Activated gamma-delta T cell (primary cell): Measurements from ENCODE around the gene ANXA10.
"Not testable (repeated sequence)": the region's sequence is repeated elsewhere in the genome, so short reads cannot be mapped to it uniquely, and the experiment has no call there.

Experiments
- DNase-seq: peaks from one replicate; lab custom pipeline; 2025; lab: John Stamatoyannopoulos, UW

Gene ANXA10

DNA sequence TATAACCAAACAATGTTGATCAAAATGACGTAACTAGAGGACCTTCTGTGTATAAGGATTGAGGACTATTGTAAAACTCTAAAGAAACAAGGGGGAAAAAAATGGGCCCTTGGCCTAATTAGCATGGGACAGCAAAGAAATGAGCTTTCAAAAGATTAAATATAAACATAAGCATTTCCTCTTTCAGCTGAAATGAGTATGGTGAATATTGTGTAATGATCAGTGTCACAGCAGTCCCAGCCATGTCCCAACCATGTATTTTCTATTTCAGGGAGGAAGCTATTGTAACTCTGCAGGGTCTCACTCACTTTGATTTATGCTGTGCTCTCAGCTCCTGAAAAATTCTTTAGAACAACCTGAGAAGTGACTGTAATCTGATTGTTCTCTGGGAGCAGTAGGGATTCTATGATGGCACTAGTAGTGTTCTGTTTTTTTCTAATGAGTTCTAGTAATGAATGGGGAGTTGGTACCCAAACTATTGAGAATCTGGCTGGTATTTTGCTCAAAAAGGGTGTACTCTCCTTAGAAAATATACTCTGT is 25.8 kb downstream of the ANXA10 start:
- no peak for DNase-seq

- no peak for DNase-seq
Measured at GRCh38 chr4:168119100-168119499, 26.8 kb downstream of the ANXA10 start.

- DNase-seq, result no peak
Measured at GRCh38 chr4:168119890-168120289, 27.6 kb downstream of the ANXA10 start.

DNA sequence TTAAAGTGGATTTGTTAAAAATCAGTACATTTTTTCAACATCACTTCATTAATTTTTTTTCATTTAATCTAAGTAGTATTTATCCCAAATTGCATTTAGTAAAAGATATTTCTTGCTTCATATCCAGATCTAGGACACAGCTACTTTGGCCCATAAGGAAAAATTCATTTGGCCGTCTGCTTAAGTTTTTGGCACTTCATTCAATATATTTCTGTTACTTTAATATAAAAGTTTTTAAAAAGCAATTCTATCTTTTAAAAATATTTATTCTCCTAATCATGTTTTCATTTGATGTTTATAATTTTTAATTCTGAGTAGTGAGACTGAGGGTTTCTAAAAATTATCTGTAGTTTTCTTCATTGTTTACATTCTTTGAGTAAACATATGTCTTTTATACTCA is 28.5 kb downstream of the ANXA10 start:
- no peak for DNase-seq

DNA sequence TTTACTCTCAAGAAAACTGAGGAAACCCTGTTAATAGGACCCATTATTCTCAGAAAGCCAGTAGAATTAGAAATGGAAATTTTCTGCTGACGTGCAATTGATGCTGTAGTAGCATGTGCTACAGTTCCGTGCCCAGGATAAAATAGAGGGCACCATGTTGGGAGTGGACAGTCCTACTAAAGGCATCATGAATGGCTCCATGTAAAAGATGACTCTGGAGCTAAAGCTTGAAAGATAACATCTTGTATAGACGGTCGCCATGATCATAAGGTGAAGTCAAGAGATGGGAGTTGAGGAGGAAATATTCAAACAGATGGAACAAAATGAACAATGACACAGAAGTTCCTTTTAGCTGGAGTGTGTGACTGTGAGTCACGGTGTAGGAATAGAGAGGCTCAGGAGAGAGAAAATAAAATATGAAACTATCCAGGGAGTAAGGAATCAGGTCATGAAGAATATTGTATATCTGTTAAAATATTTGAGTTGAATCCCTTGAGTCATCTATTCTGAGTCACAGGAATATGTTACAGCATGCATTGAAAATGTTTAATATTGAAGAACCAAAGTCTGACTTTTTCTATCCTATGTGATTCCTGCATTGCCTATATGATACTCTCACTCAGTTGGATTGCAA is 31.8 kb downstream of the ANXA10 start:
- DNase-seq, result no peak

DNA sequence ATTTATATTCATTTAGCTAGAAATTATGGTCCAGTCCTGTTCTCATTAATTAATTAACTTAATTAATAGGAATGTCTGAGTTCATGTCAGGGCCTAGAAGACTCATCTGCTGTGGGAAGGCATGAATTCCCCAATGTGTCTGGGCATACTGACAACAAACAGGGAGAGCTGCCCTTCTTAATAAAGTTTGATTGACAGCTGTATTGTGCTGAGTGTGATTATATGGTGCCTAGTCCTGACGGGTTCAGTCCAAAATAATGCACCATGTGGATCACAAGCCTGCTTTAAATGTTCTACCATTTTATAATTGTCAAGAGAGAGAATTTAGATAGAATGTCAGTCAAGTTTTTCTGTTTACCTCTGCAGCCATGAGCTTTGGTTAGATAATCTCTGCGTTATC is 34.6 kb downstream of the ANXA10 start:
- DNase-seq, result no peak

GRCh38 chr4:168128601-168129000 is 36.3 kb downstream of the ANXA10 start:
- no peak for DNase-seq

GRCh38 chr4:168129046-168129772 is 36.9 kb downstream of the ANXA10 start:
- no peak for DNase-seq

DNA sequence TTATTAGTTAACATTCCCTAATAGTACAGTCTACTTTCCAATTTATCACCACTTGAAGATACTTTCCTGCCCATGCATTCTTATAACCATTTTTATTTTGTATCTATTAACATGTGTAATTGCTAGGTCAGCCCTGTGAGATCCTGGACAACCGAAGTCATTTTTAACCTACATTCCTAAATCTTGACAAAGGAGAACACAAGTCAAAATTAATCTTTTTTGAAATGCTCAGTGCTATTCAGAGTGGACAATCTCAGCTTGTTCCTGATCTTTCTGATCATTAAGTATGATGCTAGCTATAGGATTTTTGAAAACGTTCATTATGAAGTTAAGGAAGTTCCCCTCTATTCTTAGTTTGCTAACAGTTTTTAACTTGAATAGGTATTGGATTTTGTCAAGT is 37.5 kb downstream of the ANXA10 start:
- DNase-seq, result no peak

- DNase-seq, result no peak
Measured at GRCh38 chr4:168131196-168131595, 38.9 kb downstream of the ANXA10 start.

DNA sequence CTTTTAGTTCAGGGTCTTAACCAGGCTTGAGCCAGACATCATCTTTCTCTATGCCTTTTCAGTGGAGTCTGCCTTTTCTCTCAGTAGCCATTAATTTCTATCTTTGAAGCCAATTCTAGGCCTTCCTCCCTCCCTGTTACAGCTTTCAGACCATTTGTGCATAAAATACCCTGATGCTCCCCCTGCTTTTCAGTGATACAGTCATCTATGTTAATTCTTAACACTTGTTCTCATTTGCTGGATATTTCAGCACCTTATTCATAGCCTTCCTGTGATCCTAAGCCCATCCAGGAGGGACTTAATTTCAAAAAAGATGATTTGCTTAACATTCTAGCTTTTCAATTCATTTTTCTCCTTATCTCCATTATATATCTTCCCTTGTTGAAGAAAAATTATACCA is 42.3 kb downstream of the ANXA10 start:
- DNase-seq, result no peak

DNA sequence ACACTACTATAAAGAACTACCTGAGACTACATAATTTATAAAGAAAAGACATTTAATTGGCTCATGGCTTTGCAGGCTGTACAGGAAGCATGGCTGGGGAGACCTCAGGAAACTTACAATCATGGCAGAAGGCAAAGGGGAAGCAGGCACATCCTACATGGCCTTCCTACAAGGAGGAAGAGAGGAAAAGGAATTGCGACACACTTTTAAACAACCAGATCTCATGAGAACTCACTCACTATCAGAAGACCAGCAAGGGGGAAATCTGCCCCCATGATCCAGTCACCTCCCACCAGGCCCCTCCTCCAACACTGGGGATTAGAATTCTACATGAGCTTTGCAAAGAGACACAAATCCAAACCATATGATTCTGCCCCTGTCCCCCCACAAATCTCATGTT is 43.5 kb downstream of the ANXA10 start:
- DNase-seq, result not testable (repeated sequence)

DNA sequence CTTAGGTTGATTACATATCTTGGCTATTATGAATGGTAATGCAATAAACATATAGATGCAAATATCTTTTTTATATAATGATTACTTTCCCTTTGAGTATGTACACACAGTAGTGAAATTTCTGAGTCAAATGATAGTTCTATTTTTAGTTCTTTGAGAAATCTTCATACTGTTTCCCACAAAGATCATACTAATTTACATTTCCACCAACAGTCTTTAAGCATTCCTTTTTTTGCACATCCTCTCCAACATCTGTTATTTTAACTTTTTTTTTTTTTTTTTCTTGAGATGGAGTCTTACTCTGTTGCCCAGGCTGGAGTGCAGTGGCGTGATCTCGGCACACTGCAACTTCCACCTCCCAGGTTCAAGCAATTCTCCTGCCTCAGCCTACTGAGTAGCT is 45.4 kb downstream of the ANXA10 start:
- not testable (repeated sequence) for DNase-seq

DNA sequence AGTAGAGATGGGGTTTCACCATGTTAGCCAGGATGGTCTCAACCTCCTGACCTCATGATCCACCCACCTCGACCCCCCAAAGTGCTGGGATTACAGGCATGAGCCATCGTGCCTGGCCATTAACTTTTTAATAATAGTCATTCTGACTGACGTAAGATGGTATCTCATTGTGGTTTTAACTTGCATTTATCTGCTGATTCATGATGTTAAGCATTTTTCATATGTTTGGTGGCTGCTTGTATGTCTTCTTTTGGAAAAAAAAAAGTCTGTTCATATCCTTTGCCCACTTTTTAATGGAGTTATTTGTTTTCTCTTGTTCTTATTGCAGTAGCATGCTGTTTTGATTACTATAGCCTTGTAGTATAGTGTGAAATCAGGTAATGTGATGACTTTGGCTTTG is 45.8 kb downstream of the ANXA10 start:
- DNase-seq, result no peak

GRCh38 chr4:168139336-168139735 is 47.0 kb downstream of the ANXA10 start:
- no peak for DNase-seq

DNA sequence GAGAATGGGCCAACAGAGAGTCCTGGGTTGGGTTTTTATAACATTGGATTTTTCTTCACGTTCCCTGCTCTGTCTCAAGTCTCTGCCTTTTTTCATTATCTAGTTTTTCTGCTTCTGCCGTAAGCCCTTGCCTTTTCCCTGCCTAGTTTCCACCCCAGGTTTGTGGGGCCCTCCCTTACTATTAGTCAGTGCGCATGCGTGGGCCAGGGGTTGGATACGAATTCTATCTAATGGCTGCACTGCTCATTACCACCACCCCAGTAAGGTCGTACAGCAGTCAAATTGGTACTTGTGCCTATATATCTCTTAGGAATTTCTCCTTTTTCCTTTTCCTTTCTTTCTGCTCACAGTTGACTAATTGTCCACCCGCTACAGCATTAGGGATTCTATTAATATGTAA is 49.4 kb downstream of the ANXA10 start:
- DNase-seq, result no peak

GRCh38 chr4:168143601-168144000 is 51.3 kb downstream of the ANXA10 start:
- no peak for DNase-seq

- no peak for DNase-seq
Measured at GRCh38 chr4:168150420-168151050, 58.2 kb downstream of the ANXA10 start.

DNA sequence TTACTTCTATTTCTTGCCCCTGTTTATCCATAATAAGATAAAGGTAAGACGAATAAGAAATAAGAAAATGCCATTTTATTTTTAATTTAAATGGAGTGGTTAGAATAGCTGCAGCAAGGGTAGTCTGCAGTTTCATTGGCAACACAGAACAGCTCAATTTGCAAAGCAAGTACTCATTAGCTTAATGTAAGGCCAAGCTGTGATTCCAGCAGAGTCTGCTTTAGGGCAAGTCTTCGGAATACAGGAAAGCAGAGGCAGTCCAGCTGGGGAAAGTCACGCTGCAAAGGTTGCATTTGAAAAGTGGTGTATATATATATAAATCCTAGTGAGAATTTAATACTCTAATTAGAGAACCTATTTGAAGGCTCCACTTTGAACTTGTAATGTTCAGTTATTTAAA is 59.0 kb downstream of the ANXA10 start:
- no peak for DNase-seq

DNA sequence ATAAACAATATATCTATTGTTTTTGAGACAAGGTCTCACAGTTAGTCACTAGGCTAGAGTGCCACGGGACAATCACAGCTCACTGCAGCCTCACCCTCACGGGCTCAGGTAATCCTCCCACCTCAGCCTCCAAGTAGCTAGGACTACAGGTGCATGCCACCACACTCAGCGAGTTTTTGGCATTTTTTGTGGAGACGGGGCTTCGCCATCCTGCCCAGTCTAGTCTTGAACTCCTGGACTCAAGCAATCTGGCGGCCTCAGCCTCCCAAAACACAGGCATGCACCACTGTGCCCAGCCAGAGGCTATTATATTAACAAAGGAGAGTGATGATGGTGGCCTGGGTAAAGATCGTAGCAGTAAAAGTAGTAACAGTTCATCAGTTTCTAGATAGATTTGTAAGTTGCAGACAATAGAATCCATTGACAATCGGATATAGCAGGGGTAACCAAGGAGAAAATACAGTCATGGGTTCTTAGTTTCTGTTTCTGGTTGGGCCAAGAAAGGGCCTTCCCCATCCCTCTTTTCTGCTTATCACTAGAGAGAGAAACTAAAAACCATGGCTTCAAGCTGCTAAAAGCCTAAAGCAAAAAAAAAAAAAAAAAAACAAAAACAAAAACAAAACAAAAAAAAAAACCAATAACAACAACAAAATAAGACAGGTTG is 60.6 kb downstream of the ANXA10 start:
- no peak for DNase-seq

DNA sequence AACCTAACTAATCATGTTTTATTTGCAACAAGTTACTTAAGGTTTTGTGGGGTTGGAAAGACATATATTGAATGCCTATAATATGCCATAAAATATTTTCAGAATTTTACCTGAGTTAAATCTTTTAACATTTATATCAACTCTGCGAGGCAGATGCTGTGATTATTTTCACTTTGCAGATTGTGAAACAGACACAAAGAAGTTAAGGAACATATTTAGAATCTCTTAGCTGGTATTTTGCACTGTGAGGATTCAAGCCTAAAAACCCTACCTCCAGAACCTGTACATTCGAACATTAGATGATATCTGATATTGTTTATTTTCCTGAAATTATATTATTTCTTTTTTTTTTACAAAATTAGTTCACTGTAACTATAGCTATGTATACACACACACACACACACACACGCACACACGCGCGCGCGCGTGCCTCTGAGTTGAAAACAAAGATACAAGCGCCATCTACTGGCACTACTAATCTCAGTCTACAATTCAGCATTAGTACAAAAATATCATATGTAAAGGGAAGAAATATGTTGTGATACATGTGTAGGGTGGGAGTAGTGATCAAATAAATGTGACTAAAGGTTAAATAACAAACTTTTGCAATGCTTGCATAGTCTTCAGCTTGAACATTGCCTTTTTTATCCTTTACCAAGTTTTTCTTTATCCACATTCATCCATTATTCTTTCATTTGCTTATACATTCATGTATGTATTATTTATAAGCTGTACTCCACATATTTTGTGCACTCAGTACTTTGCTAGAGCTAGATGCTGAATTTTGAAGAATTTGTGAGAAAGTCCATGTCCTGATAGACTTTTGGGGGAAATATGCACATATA is 61.5 kb downstream of the ANXA10 start:
- DNase-seq, result peak; percentile 13
